ENCODE measurements around the gene DUOX1.
A peak's percentile ranks its signal among the peaks of the same experiment; 100 is the strongest.

The DUOX1 gene

GRCh38 chr15:45143056-45143455 lies 13.3 kb downstream of the DUOX1 start:
- DNase-seq (ENCODE audit: low read depth, low spot score), result no peak

- no peak for DNase-seq (ENCODE audit: low read depth, low spot score)
Measured at GRCh38 chr15:45143946-45144345, 14.2 kb downstream of the DUOX1 start.

- DNase-seq (ENCODE audit: low read depth, low spot score), result no peak
Measured at GRCh38 chr15:45144775-45145174, 15.0 kb downstream of the DUOX1 start.

- no peak for DNase-seq (ENCODE audit: low read depth, low spot score)
Measured at GRCh38 chr15:45146405-45146804, 16.6 kb downstream of the DUOX1 start.

GRCh38 chr15:45147606-45148005 lies 17.8 kb downstream of the DUOX1 start:
- DNase-seq (ENCODE audit: low read depth, low spot score), result no peak

- no peak for DNase-seq (ENCODE audit: low read depth, low spot score)
Measured at GRCh38 chr15:45148076-45149059, 18.6 kb downstream of the DUOX1 start.

GRCh38 chr15:45149060-45149459 lies 19.3 kb downstream of the DUOX1 start:
- DNase-seq (ENCODE audit: low read depth, low spot score), result no peak

- no peak for DNase-seq (ENCODE audit: low read depth, low spot score)
Measured at GRCh38 chr15:45150481-45150880, 20.7 kb downstream of the DUOX1 start.

- DNase-seq (ENCODE audit: low read depth, low spot score), result no peak
Measured at GRCh38 chr15:45150997-45151396, 21.2 kb downstream of the DUOX1 start.

- no peak for DNase-seq (ENCODE audit: low read depth, low spot score)
Measured at GRCh38 chr15:45151998-45152828, 22.4 kb downstream of the DUOX1 start.

- no peak for DNase-seq (ENCODE audit: low read depth, low spot score)
Measured at GRCh38 chr15:45155739-45156138, 25.9 kb downstream of the DUOX1 start.

GRCh38 chr15:45156744-45157455 lies 27.1 kb downstream of the DUOX1 start:
- peak; percentile 52 for DNase-seq (ENCODE audit: low read depth, low spot score)

GRCh38 chr15:45157974-45158373 lies 28.2 kb downstream of the DUOX1 start:
- DNase-seq (ENCODE audit: low read depth, low spot score), result peak; percentile 94

GRCh38 chr15:45161666-45162065 lies 31.9 kb downstream of the DUOX1 start:
- DNase-seq (ENCODE audit: low read depth, low spot score), result no peak

GRCh38 chr15:45162771-45163507 lies 33.1 kb downstream of the DUOX1 start:
- peak; percentile 93 for DNase-seq (ENCODE audit: low read depth, low spot score)

- DNase-seq (ENCODE audit: low read depth, low spot score), result no peak
Measured at GRCh38 chr15:45163508-45163856, 33.7 kb downstream of the DUOX1 start.

GRCh38 chr15:45164914-45165313 lies 35.1 kb downstream of the DUOX1 start:
- DNase-seq (ENCODE audit: low read depth, low spot score), result no peak

GRCh38 chr15:45165536-45165935 lies 35.7 kb downstream of the DUOX1 start:
- no peak for DNase-seq (ENCODE audit: low read depth, low spot score)

GRCh38 chr15:45166834-45167630 lies 37.2 kb downstream of the DUOX1 start:
- peak; percentile 90 for DNase-seq (ENCODE audit: low read depth, low spot score)

- no peak for DNase-seq (ENCODE audit: low read depth, low spot score)
Measured at GRCh38 chr15:45167631-45168205, 37.9 kb downstream of the DUOX1 start.

Data from astrocyte of the hippocampus (primary cell).